Measurements from ENCODE around the gene DYTN. TPM values are rescaled to one million over a fixed set of nuclear protein-coding genes. Genes with fewer than 3 reads are reported as not detected.

Gene DYTN, protein sequence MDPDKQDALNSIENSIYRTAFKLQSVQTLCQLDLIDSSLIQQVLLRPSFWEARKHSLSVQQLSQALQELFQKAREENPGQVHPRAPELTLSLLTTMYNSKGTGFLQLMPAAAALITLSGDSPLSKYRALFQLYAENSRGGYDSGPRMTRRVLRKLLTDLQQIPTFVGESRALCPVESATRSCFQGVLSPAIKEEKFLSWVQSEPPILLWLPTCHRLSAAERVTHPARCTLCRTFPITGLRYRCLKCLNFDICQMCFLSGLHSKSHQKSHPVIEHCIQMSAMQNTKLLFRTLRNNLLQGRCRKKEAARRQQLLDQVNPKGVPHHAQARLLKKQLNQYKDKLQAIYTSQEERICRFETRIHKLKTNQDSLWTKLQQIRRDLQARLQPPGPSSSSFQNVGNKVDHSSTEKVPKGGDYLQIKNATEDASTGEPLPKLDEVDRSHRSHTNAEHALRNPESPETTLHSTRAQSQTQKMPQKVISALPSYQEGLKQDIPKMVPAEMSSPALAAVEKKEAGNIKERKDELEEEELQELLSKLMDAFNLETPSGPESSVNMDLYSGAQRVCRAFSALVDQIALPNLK
- total RNA-seq: not detected

GRCh38 chr2:206718296-206718695, at the start of gene DYTN:
TSS of gene DYTN (minus strand) at chr2:206718396. CDS start at chr2:206718279, 117 bp downstream.
- H3K27ac Mint-ChIP-seq: no peak within 1 kb of the TSS
- H3K36me3 Mint-ChIP-seq (ENCODE audit: low read depth): no peaks in the 10 kb centered on the region
- no peak within 1 kb of the TSS for H3K4me3 Mint-ChIP-seq
- H3K9me3 Mint-ChIP-seq: no peaks in the 10 kb centered on the region
- peaks cover 2% of the 10 kb centered on the region for H3K4me1 Mint-ChIP-seq
- H3K27me3 Mint-ChIP-seq: peaks cover 13% of the 10 kb centered on the region
- CTCF ChIA-PET: no interaction called here
- POLR2A ChIA-PET: no interaction called here
- no peak for DNase-seq

- H3K27ac Mint-ChIP-seq: peak overlapping the region; percentile 89
- POLR2A ChIA-PET: interaction anchor here (1.1 to 1.9 kb wide), 10 partner anchors 8 to 860 kb away, joined by 3 to 16 read pairs (median 6); partner anchors contain the start of genes CREB1, EEF1B2, KLF7 and METTL21A
- no peak for DNase-seq
- H3K4me3 Mint-ChIP-seq: peak overlapping the region; percentile 88
- no peaks in the 10 kb centered on the region for H3K9me3 Mint-ChIP-seq
- peaks cover 3% of the 10 kb centered on the region for H3K27me3 Mint-ChIP-seq
- H3K36me3 Mint-ChIP-seq (ENCODE audit: low read depth): peaks cover 34% of the 10 kb centered on the region
- CTCF ChIA-PET: interaction anchor here (0.7 to 1.7 kb wide), 4 partner anchors 16 to 1304 kb away, joined by 3 to 23 read pairs (median 4); partner anchors contain the start of gene METTL21A
- peaks cover 34% of the 10 kb centered on the region for H3K4me1 Mint-ChIP-seq
Observed at GRCh38 chr2:206766057-206766930, 48.1 kb upstream of the DYTN start.

GRCh38 chr2:206765242-206766056, 47.3 kb upstream of the DYTN start, which contains the start of the genes FASTKD2 and MDH1B:
TSS of gene FASTKD2 (plus strand) at chr2:206765606. CDS start at chr2:206766694, 1,088 bp downstream.
TSS of gene MDH1B (minus strand) at chr2:206765328. CDS start at chr2:206765271, 57 bp downstream.
- Mint-ChIP-seq H3K9me3 (no peaks in the 10 kb centered on the region), H3K36me3 (ENCODE audit: low read depth) (peaks cover 26% of the 10 kb centered on the region), H3K4me3 (peak within 1 kb of the TSS; percentile 88), H3K4me1 (peaks cover 34% of the 10 kb centered on the region), H3K27me3 (peaks cover 3% of the 10 kb centered on the region), H3K27ac (peak within 1 kb of the TSS; percentile 89)
- POLR2A ChIA-PET: interaction anchor here (0.8 to 1.7 kb wide), 11 partner anchors 9 to 861 kb away, joined by 3 to 16 read pairs (median 5); partner anchors contain the start of genes CREB1, EEF1B2, KLF7 and METTL21A
- DNase-seq: peak; percentile 88
- CTCF ChIA-PET: interaction anchor here (0.6 to 1.7 kb wide), 7 partner anchors 9 to 860 kb away, joined by 3 to 23 read pairs (median 4); partner anchors contain the start of gene METTL21A

- POLR2A ChIA-PET: interaction anchor here (0.8 to 1.7 kb wide), 10 partner anchors 13 to 862 kb away, joined by 3 to 16 read pairs (median 6); partner anchors contain the start of genes CREB1, EEF1B2, KLF7 and METTL21A
- Mint-ChIP-seq H3K36me3 (ENCODE audit: low read depth) (peaks cover 21% of the 10 kb centered on the region), H3K27me3 (peaks cover 3% of the 10 kb centered on the region), H3K4me1 (peaks cover 31% of the 10 kb centered on the region), H3K4me3 (peak overlapping the region; percentile 88), H3K27ac (peak overlapping the region; percentile 89), H3K9me3 (no peaks in the 10 kb centered on the region)
- CTCF ChIA-PET: interaction anchor here (0.6 to 1.7 kb wide), 6 partner anchors 9 to 861 kb away, joined by 3 to 23 read pairs (median 6); partner anchors contain the start of gene METTL21A
- DNase-seq: no peak
Observed at GRCh38 chr2:206764673-206765241, 46.6 kb upstream of the DYTN start.

DNA sequence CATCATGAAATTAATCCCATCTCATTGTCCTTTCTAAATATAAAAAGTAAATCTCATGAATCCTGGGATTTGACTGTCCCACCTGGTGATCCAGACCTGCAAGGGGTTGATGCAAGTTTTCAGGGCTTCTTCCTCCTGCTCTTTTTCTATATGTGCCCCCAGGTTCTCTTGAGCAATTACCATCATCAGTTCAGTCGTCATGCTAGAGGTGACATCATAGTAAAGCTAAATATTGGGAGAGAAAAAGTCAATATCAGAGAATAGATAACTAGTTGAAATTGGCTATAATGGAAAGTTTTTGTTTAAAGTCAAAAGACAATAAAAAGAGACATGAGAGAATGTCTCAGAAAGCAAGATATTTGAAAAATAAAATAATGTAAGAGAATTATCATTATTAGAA, 38.6 kb upstream of the DYTN start:
- H3K27me3 Mint-ChIP-seq: peaks cover 22% of the 10 kb centered on the region
- no peaks in the 10 kb centered on the region for H3K36me3 Mint-ChIP-seq (ENCODE audit: low read depth)
- POLR2A ChIA-PET: no interaction called here
- no peak for DNase-seq
- CTCF ChIA-PET: no interaction called here
- no peaks in the 10 kb centered on the region for H3K9me3 Mint-ChIP-seq
- no peak overlapping the region for H3K27ac Mint-ChIP-seq
- H3K4me3 Mint-ChIP-seq: no peak overlapping the region
- no peaks in the 10 kb centered on the region for H3K4me1 Mint-ChIP-seq

DNA sequence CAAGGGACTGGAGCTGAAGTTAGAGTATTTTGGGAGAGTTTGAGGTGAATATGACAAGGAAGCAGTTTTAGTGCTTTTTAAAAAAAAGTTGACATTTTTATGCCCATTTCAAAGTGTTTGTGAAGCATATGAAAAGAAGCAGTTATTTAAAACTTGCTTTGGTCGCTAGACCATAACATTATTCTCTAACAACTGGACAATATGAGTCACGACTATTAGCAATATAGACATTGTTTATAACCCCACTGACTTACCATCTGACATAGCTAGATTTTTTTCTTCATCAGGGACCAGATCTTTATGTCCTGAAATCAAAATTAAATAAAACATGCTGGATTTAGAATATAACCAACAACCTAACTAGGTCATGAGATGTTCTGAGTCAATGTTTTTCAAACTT, 22.6 kb upstream of the DYTN start:
- Mint-ChIP-seq H3K4me3 (no peak overlapping the region), H3K27me3 (peaks cover 11% of the 10 kb centered on the region), H3K27ac (no peak overlapping the region), H3K9me3 (no peaks in the 10 kb centered on the region), H3K36me3 (ENCODE audit: low read depth) (no peaks in the 10 kb centered on the region), H3K4me1 (no peaks in the 10 kb centered on the region)
- POLR2A ChIA-PET: no interaction called here
- DNase-seq: no peak
- CTCF ChIA-PET: no interaction called here

DNA sequence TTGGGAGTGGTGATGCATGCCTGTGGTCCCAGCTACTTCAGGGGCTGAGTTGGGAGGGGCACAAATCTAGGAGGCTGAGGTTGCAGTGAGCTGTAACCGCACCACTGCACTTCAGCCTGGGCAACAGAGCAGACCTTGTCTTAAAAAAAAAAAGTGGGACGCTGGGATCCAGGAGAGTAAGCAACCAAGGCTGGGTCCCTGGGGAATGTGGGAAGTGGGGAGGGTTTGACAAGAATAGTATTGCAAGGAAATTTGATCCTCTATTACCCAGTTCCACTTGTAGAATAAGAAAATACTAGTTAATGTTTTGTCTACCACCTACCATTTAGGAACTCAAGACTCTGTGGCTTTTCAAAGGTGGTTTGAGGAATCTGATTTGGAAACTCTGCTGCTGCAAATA, 21.1 kb upstream of the DYTN start:
- H3K4me3 Mint-ChIP-seq: no peak overlapping the region
- POLR2A ChIA-PET: no interaction called here
- H3K27me3 Mint-ChIP-seq: peaks cover 10% of the 10 kb centered on the region
- H3K36me3 Mint-ChIP-seq (ENCODE audit: low read depth): no peaks in the 10 kb centered on the region
- no peaks in the 10 kb centered on the region for H3K9me3 Mint-ChIP-seq
- CTCF ChIA-PET: no interaction called here
- H3K27ac Mint-ChIP-seq: no peak overlapping the region
- DNase-seq: no peak
- H3K4me1 Mint-ChIP-seq: no peaks in the 10 kb centered on the region

GRCh38 chr2:206736935-206737334, 18.7 kb upstream of the DYTN start:
- ChIA-PET POLR2A (no interaction called here), CTCF (interaction anchor here (0.5 to 0.9 kb wide), 2 partner anchors 9 to 44 kb away, joined by 3 to 5 read pairs; no protein-coding TSS in a partner anchor)
- Mint-ChIP-seq H3K4me3 (no peak overlapping the region), H3K36me3 (ENCODE audit: low read depth) (no peaks in the 10 kb centered on the region), H3K27ac (no peak overlapping the region), H3K4me1 (no peaks in the 10 kb centered on the region), H3K27me3 (peaks cover 9% of the 10 kb centered on the region), H3K9me3 (no peaks in the 10 kb centered on the region)
- DNase-seq: no peak

- no peak overlapping the region for H3K4me3 Mint-ChIP-seq
- POLR2A ChIA-PET: no interaction called here
- H3K9me3 Mint-ChIP-seq: no peaks in the 10 kb centered on the region
- DNase-seq: no peak
- H3K36me3 Mint-ChIP-seq (ENCODE audit: low read depth): no peaks in the 10 kb centered on the region
- peaks cover 18% of the 10 kb centered on the region for H3K27me3 Mint-ChIP-seq
- no peak overlapping the region for H3K27ac Mint-ChIP-seq
- CTCF ChIA-PET: no interaction called here
- no peaks in the 10 kb centered on the region for H3K4me1 Mint-ChIP-seq
Observed at GRCh38 chr2:206733341-206733740, 15.1 kb upstream of the DYTN start.

GRCh38 chr2:206728277-206729199, 10.3 kb upstream of the DYTN start:
- H3K27ac Mint-ChIP-seq: no peak overlapping the region
- no peaks in the 10 kb centered on the region for H3K4me1 Mint-ChIP-seq
- no peak for DNase-seq
- no peaks in the 10 kb centered on the region for H3K9me3 Mint-ChIP-seq
- POLR2A ChIA-PET: no interaction called here
- H3K4me3 Mint-ChIP-seq: no peak overlapping the region
- CTCF ChIA-PET: interaction anchor here (0.5 to 0.8 kb wide), 2 partner anchors 9 to 61 kb away, joined by 3 read pairs; no protein-coding TSS in a partner anchor
- no peaks in the 10 kb centered on the region for H3K36me3 Mint-ChIP-seq (ENCODE audit: low read depth)
- H3K27me3 Mint-ChIP-seq: peaks cover 31% of the 10 kb centered on the region

DNA sequence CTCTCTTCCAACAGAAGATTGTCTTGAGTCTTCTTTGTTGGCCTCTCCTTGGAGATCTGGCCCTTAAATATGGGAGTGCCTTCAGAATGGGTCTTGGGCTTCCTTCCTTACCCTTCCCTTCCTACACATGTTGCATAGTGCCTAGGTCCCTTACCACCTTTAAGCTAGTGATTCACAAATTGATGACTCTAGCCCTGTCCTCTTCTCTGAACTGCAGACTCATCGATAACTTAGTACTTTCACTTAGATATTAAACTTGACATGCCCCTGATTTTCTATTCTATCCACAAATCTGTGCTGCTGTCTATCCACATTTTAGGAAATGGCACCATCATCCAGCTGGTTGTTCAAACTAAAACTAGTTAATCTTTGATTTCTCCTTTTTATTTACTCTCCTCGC, 9.1 kb upstream of the DYTN start:
- H3K9me3 Mint-ChIP-seq: no peaks in the 10 kb centered on the region
- CTCF ChIA-PET: no interaction called here
- no peak for DNase-seq
- no peak overlapping the region for H3K4me3 Mint-ChIP-seq
- H3K36me3 Mint-ChIP-seq (ENCODE audit: low read depth): no peaks in the 10 kb centered on the region
- peaks cover 30% of the 10 kb centered on the region for H3K27me3 Mint-ChIP-seq
- no peaks in the 10 kb centered on the region for H3K4me1 Mint-ChIP-seq
- POLR2A ChIA-PET: no interaction called here
- H3K27ac Mint-ChIP-seq: no peak overlapping the region

Measured in activated CD4-positive, alpha-beta memory T cell treated with anti-CD3 and anti-CD28 coated beads, Interleukin-2, amount 10 ng/mL, durations not matched to agents 7 days and 5 days (primary cell).